Smooth muscle cell (in vitro differentiated cells): ENCODE data around the gene PHACTR2. TPM values are rescaled to one million over a fixed set of nuclear protein-coding genes. Genes with fewer than 3 reads are reported as not detected.

Experiments
- DNase-seq: peaks from one replicate; lab custom pipeline; 2025; ENCODE audit not compliant: unreplicated experiment; lab: John Stamatoyannopoulos, UW
- H2AFZ ChIP-seq: fragments of 200-600 bp; sonication (generic); 2 replicates; pipeline ENCODE4 v1.6.0; 2016; ENCODE audit warnings: antibody characterized with exemption, low read depth, mild to moderate bottlenecking
- H3F3A ChIP-seq: fragments of 200-600 bp; sonication (generic); 2 replicates; pipeline ENCODE4 v1.6.0; 2017; ENCODE audit warnings: antibody characterized with exemption, low read depth
- H3K27ac ChIP-seq: fragments of 200-600 bp; sonication (generic); 2 replicates; pipeline ENCODE4 v1.5.1; 2016; ENCODE audit warnings: low read depth, mild to moderate bottlenecking
- H3K27me3 ChIP-seq: fragments of 200-600 bp; sonication (generic); 2 replicates; pipeline ENCODE4 v1.6.1; 2016; ENCODE audit warnings: low read depth, mild to moderate bottlenecking
- H3K36me3 ChIP-seq: fragments of 200-600 bp; sonication (generic); 2 replicates; pipeline ENCODE4 v1.5.1; 2016; ENCODE audit warnings: low read depth
- H3K4me1 ChIP-seq: fragments of 200-600 bp; sonication (generic); 2 replicates; pipeline ENCODE4 v1.5.1; 2016; ENCODE audit warnings: low read depth
- H3K4me2 ChIP-seq: fragments of 200-600 bp; sonication (generic); 2 replicates; pipeline ENCODE4 v1.6.0; 2016; ENCODE audit warnings: mild to moderate bottlenecking
- H3K4me3 ChIP-seq: fragments of 200-600 bp; sonication (generic); 2 replicates; pipeline ENCODE4 v1.5.1; 2016; ENCODE audit warnings: mild to moderate bottlenecking
- H3K79me2 ChIP-seq: fragments of 200-600 bp; sonication (generic); 2 replicates; pipeline ENCODE4 v1.6.0; 2016; ENCODE audit warnings: low read depth, mild to moderate bottlenecking
- H3K9ac ChIP-seq: fragments of 200-600 bp; sonication (generic); 2 replicates; pipeline ENCODE4 v1.6.0; 2016; ENCODE audit warnings: low read depth
- H3K9me3 ChIP-seq: fragments of 200-600 bp; sonication (generic); replicated peaks from 2 replicates; pipeline ENCODE4 v1.5.1; 2016; ENCODE audit warnings: low read depth
- H4K20me1 ChIP-seq: fragments of 200-600 bp; sonication (generic); 2 replicates; pipeline ENCODE4 v1.6.0; 2016; ENCODE audit warnings: low read depth
- WGBS: methylation state at CpG from one replicate; pipeline ENCODE4 v1.1.7; 2016; ENCODE audit warnings: low lambda C conversion rate; 5-methylcytosine and 5-hydroxymethylcytosine counted together
- polyA plus RNA-seq: library from polyadenylated mRNA; unstranded; fragments of >200 nt; fragmentation: Nextera tagmentation; extraction: Ambion mirVana; gene quantifications from 2 replicates; pipeline ENCODE4 v1.2.1, GENCODE V29; 2016
- total RNA-seq: library from RNA; depleted of rRNA; stranded (reverse); fragments of >200 nt; gene quantifications from 2 replicates; pipeline ENCODE4 v1.2.3, GENCODE V29; 2014
- TF ChIP-seq, protein P1 (sequence below): fragments of 200-600 bp; sonication (generic); IDR thresholded peaks from 2 replicates; pipeline ENCODE4 v1.5.1; 2017; ENCODE audit warnings: borderline replicate concordance, mild to moderate bottlenecking, antibody characterized with exemption; ENCODE audit not compliant: insufficient read depth, poor library complexity, severe bottlenecking

PHACTR2 gene
- total and polyA plus RNA-seq, 2 experiments from 2014 or later, result 62.7 to 80.4 TPM

DNA sequence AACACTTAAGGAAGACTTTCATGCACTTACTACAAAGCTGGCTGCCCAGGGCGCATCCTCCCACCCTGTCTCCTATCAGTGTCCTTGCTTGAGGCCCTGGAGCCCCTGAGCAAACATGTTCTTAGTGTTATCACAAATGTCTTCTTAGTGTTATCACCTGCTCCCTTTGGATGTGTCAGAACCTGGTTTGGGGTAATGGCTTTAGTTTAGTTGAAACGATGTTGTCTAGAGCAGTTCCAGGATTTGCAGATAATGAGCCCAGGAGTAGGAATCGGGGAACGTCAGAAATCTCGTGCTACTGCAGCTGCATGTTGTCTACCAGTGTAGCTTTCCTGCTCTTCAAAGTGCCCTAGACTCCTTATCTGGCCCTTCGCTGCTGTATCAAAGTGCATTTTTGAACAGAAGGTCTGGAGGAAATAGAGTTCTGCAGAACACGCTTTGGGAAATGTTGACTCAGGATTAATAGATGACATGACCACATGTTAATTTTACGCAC lies 69.6 kb downstream of the PHACTR2 start:
- Histone ChIP-seq H3K4me1 (peaks cover 49% of the 10 kb centered on the region), H3F3A (peaks cover 27% of the 10 kb centered on the region), H3K4me2 (peak overlapping the region; percentile 67), H3K27me3 (no peaks in the 10 kb centered on the region), H3K9me3 (no peaks in the 10 kb centered on the region), H3K79me2 (peaks cover 53% of the 10 kb centered on the region), H3K36me3 (no peaks in the 10 kb centered on the region), H3K27ac (peak overlapping the region; percentile 21), H3K9ac (no peak overlapping the region), H2AFZ (no peak overlapping the region), H4K20me1 (no peaks in the 10 kb centered on the region), H3K4me3 (no peak overlapping the region)
- no peak for DNase-seq
- 24% methylated on average over 8 of the region's 8 CpGs for WGBS
- TF ChIP-seq, protein P1, sequence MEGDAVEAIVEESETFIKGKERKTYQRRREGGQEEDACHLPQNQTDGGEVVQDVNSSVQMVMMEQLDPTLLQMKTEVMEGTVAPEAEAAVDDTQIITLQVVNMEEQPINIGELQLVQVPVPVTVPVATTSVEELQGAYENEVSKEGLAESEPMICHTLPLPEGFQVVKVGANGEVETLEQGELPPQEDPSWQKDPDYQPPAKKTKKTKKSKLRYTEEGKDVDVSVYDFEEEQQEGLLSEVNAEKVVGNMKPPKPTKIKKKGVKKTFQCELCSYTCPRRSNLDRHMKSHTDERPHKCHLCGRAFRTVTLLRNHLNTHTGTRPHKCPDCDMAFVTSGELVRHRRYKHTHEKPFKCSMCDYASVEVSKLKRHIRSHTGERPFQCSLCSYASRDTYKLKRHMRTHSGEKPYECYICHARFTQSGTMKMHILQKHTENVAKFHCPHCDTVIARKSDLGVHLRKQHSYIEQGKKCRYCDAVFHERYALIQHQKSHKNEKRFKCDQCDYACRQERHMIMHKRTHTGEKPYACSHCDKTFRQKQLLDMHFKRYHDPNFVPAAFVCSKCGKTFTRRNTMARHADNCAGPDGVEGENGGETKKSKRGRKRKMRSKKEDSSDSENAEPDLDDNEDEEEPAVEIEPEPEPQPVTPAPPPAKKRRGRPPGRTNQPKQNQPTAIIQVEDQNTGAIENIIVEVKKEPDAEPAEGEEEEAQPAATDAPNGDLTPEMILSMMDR, result no peak

DNA sequence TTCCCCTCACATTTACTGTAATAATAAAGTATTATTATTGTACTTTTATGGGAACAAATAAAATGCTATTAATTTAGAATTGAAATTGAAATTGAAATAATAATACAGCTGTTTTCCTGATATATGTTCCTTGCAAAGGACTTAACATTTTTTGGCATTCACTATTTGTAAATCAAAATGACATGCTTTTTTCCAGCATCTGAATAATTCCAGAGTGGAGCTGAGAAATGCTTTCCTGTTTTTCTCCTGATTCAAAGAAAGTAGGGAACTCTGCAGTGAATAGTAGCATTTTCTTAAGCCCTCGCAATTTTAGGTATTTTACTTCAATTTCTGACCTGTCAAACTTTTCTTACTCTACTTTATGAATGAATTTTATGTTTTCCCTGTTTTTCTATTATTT lies 72.1 kb downstream of the PHACTR2 start:
- no peak overlapping the region for H3K4me2 ChIP-seq
- peak overlapping the region; percentile 11 for H3K27ac ChIP-seq
- WGBS, result 100% methylated on average over 1 of the region's 1 CpG
- peaks cover 30% of the 10 kb centered on the region for H3K4me1 ChIP-seq
- TF ChIP-seq, protein P1, result no peak
- DNase-seq, result no peak
- no peaks in the 10 kb centered on the region for H3K9me3 ChIP-seq
- H3K79me2 ChIP-seq, result peaks cover 41% of the 10 kb centered on the region
- H3F3A ChIP-seq, result peaks cover 20% of the 10 kb centered on the region
- no peaks in the 10 kb centered on the region for H4K20me1 ChIP-seq
- H3K36me3 ChIP-seq, result no peaks in the 10 kb centered on the region
- H3K4me3 ChIP-seq, result no peak overlapping the region
- H3K9ac ChIP-seq, result no peak overlapping the region
- no peak overlapping the region for H2AFZ ChIP-seq
- H3K27me3 ChIP-seq, result no peaks in the 10 kb centered on the region

DNA sequence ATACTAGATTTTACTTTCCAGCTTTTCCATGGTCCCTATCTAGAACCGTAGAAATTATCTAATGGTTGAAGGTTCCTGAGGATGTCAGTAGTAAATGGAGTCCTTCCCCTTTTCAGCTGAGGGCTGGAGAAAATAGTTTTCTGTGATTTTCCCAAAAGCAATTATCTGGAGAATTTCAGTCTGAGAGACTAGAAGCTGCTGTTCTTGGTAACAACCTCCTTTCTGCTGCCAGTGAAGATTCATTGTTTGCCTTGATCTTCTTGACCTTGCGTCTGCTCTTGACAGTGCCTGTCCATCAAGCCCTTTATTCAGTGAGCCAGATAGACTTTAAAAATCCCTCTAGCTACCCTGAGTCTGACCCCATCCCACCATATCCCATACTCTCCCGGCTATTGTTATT lies 73.1 kb downstream of the PHACTR2 start:
- H3K4me2 ChIP-seq, result no peak overlapping the region
- peaks cover 20% of the 10 kb centered on the region for H3K4me1 ChIP-seq
- H3K9me3 ChIP-seq, result no peaks in the 10 kb centered on the region
- H3K4me3 ChIP-seq, result no peak overlapping the region
- peaks cover 17% of the 10 kb centered on the region for H3F3A ChIP-seq
- H3K9ac ChIP-seq, result no peak overlapping the region
- no peak overlapping the region for H2AFZ ChIP-seq
- TF ChIP-seq, protein P1, result no peak
- no peaks in the 10 kb centered on the region for H3K36me3 ChIP-seq
- peak overlapping the region; percentile 18 for H3K27ac ChIP-seq
- 64% methylated on average over 3 of the region's 3 CpGs for WGBS
- H3K27me3 ChIP-seq, result no peaks in the 10 kb centered on the region
- H3K79me2 ChIP-seq, result peaks cover 34% of the 10 kb centered on the region
- no peak for DNase-seq
- no peaks in the 10 kb centered on the region for H4K20me1 ChIP-seq

DNA sequence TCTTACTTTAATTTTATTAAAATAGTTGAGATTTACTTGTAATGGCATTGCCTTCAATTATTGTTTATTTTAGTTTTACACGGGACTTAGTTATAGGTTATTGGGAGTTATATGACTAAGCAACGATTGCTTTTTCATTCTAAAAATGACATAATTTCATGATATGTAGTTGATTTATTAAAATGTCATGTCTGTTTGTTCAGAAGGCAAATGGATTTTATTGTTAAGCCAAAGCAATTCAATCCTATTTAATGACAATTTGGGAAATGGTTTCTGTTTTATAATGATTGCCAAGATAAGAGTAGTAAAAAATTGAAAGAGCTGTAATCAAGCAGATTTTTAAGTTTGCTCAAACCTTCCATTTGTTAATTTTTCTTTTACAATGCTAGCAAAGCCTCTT lies 74.7 kb downstream of the PHACTR2 start:
- peak overlapping the region; percentile 91 for H3K27ac ChIP-seq
- peak overlapping the region; percentile 1 for H3K4me2 ChIP-seq
- 74% methylated on average over 2 of the region's 2 CpGs for WGBS
- peaks cover 5% of the 10 kb centered on the region for H3K4me1 ChIP-seq
- H4K20me1 ChIP-seq, result no peaks in the 10 kb centered on the region
- peaks cover 29% of the 10 kb centered on the region for H3K79me2 ChIP-seq
- no peaks in the 10 kb centered on the region for H3K27me3 ChIP-seq
- TF ChIP-seq, protein P1, result no peak
- H3K36me3 ChIP-seq, result no peaks in the 10 kb centered on the region
- H3F3A ChIP-seq, result peaks cover 11% of the 10 kb centered on the region
- no peak for DNase-seq
- H2AFZ ChIP-seq, result no peak overlapping the region
- no peaks in the 10 kb centered on the region for H3K9me3 ChIP-seq
- H3K4me3 ChIP-seq, result no peak overlapping the region
- H3K9ac ChIP-seq, result no peak overlapping the region
